ENCODE measurements around the gene ZBTB33. TPM values are rescaled to one million over a fixed set of nuclear protein-coding genes. Genes with fewer than 3 reads are reported as not detected.

ZBTB33 gene
- total RNA-seq, 8 experiments from 2014 or later = 15.2 to 26.7 (median 19.1) TPM

DNA sequence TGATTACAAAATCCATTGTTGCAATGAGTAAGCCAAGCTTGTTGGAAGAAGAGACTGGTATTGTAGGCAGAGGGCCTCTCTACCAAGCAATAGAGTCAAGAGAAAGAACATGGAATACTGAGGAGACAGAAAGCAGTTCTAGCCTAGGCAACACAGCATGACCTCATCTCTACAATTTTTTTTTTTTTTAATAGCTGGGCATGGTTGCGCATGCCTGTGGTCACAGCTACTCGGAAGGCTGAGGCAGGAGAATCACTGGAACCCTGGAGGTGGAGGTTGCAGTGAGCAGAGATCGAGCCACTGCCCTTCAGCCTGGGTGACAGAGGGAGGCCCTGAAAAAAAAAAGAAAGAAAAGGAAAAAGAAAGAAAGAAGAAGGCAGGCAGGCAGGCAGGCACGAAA, 11.7 kb upstream of the ZBTB33 start:
- peaks cover 4 to 8% of the 10 kb centered on the region in 2 donors for H3K4me1 ChIP-seq (replicated peaks in 1 of 2)
- in situ Hi-C loops (cut with MboI; ENCODE audit: low pct_unique_long_range_greater_than_20kb in 2 of 9, low sequenced_read_pairs in 9 of 9, unreplicated experiment in 9 of 9) = loop anchor here in 1 of 9 experiments (25.0 kb wide), 1 partner anchor 127 kb away; the partner anchor contains the start of gene RHOXF1
- no peak overlapping the region for H3K27ac ChIP-seq
- WGBS, 10 experiments = 33 to 96% (median 83%) methylated on average over 1 to 4 of the region's 4 CpGs; no CpG with 5 or more reads in 3 of the 10 experiments
- H3K4me3 ChIP-seq = no peak overlapping the region
- peak in 1 of 8 experiments; percentile 61 for ATAC-seq (replicated peaks in 6 of 8)

DNA sequence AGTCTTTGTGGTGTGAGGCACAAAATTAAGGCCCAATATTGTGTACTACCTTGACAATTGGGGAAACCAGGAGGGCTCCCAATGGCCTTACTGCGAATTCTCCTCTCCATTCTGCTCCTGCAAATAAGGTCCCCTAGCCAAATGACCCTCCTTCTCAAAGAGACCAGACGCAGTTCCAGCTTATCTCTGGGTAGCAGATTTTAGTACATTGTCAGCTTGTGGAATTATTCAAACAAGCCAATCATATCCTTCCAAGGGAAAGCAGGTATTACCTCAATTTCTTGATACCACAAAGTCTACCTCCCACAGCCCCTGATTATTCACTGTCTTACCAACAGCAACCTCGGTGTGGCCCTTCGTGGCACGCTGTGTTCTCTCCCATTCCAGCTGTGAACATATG, 7.8 kb upstream of the ZBTB33 start:
- in situ Hi-C loops (cut with MboI; ENCODE audit: low pct_unique_long_range_greater_than_20kb in 2 of 9, low sequenced_read_pairs in 9 of 9, unreplicated experiment in 9 of 9) = loop anchor here in 1 of 9 experiments (25.0 kb wide), 1 partner anchor 131 kb away; the partner anchor contains the start of gene RHOXF1
- Histone ChIP-seq H3K4me3 (no peak overlapping the region), H3K4me1 (replicated peaks in 1 of 2) (peaks cover 0 to 6% of the 10 kb centered on the region in 2 donors), H3K27ac (no peak overlapping the region)
- no peak for ATAC-seq (replicated peaks in 6 of 8)
- 20 to 67% (median 46%) methylated on average over 3 of the region's 5 CpGs; no CpG with 5 or more reads in 7 of the 10 experiments for WGBS, 10 experiments

DNA sequence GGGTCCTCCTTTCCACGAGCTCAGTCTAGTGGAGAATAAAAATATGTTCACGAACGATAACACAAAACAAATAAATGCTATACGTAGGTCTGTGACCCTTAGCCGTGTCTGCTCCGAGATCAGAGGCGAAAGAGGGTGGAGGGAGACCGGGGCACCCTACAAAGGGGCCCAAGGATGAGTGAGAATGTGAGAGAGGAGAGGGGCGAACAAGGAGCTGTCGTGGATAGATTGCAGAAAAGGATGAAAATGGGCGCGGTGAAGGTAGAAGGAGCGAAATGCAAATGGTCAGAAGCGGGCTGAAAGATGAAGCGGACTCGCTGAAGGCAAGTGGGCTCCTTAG, 6.2 kb upstream of the ZBTB33 start:
- Histone ChIP-seq H3K4me1 (replicated peaks in 1 of 2) (peaks cover 0 to 6% of the 10 kb centered on the region in 2 donors), H3K4me3 (peak overlapping the region; percentile 50 to 87 (median 58)), H3K27ac (peak overlapping the region; percentile 59 to 60)
- ATAC-seq (replicated peaks in 6 of 8) = peak in 4 of 8 experiments; percentile 22 to 48 (median 36)
- in situ Hi-C loops (cut with MboI; ENCODE audit: low pct_unique_long_range_greater_than_20kb in 2 of 9, low sequenced_read_pairs in 9 of 9, unreplicated experiment in 9 of 9) = loop anchor here in 1 of 9 experiments (25.0 kb wide), 1 partner anchor 132 kb away; the partner anchor contains the start of gene RHOXF1
- WGBS, 10 experiments = 0 to 25% (median 0%) methylated on average over 3 to 5 of the region's 16 CpGs; no CpG with 5 or more reads in 5 of the 10 experiments

GRCh38 chrX:120244735-120245498, 5.7 kb upstream of the ZBTB33 start:
- peak overlapping the region; percentile 59 to 60 for H3K27ac ChIP-seq
- ATAC-seq (replicated peaks in 6 of 8) = peak; percentile 89 to 95 (median 91)
- H3K4me1 ChIP-seq (replicated peaks in 1 of 2) = peaks cover 0 to 6% of the 10 kb centered on the region in 2 donors
- peak overlapping the region; percentile 50 to 87 (median 58) for H3K4me3 ChIP-seq
- 10 to 30% (median 19%) methylated on average over 2 to 9 of the region's 43 CpGs; no CpG with 5 or more reads in 6 of the 10 experiments for WGBS, 10 experiments
- in situ Hi-C loops (cut with MboI; ENCODE audit: low pct_unique_long_range_greater_than_20kb in 2 of 9, low sequenced_read_pairs in 9 of 9, unreplicated experiment in 9 of 9) = loop anchor here in 1 of 9 experiments (25.0 kb wide), 1 partner anchor 133 kb away; the partner anchor contains the start of gene RHOXF1

DNA sequence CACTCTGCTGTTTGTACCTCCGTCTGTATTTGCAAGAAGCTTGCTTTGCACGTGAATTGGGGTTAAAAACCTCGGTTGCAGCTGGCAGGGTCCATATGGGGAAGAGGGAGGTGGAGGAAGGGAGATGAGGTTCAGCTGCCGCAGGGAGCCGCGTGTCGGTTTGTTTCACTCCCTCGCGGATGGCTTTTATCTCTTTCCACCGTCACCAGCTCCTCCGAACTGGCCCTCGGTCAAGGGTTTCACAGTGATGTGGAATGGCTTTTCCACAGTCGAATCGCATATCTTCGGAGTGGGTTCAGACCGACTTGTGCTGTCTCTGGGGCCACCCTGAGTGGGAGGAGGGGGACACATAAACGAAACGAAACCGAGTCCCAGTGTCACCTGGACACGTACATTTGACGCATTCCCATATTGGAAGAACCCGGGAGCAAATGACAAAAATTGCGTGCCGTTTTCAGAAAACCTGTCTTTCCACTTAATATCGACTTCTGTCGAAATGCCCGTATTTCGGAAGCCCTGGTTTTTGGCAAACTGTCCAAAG, 929 bp downstream of the ZBTB33 start:
- H3K27ac ChIP-seq = peak overlapping the region; percentile 84 to 90
- WGBS, 10 experiments = 0 to 24% (median 6%) methylated on average over 3 to 24 of the region's 28 CpGs; no CpG with 5 or more reads in 7 of the 10 experiments
- H3K4me1 ChIP-seq (replicated peaks in 1 of 2) = peaks cover 0 to 5% of the 10 kb centered on the region in 2 donors
- in situ Hi-C loops (cut with MboI; ENCODE audit: low pct_unique_long_range_greater_than_20kb in 2 of 9, low sequenced_read_pairs in 9 of 9, unreplicated experiment in 9 of 9) = no loop called here
- ATAC-seq (replicated peaks in 6 of 8) = peak in 4 of 8 experiments; percentile 2 to 4 (median 2)
- H3K4me3 ChIP-seq = peak overlapping the region; percentile 54 to 71 (median 67)

DNA sequence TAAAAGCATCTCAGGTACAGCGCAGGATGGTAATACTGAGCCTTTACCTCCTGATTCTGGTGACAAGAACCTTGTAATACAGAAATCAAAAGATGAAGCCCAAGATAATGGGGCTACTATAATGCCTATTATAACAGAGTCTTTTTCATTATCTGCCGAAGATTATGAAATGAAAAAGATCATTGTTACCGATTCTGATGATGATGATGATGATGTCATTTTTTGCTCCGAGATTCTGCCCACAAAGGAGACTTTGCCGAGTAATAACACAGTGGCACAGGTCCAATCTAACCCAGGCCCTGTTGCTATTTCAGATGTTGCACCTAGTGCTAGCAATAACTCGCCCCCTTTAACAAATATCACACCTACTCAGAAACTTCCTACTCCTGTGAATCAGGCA, 3.2 kb downstream of the ZBTB33 start:
- Histone ChIP-seq H3K4me1 (replicated peaks in 1 of 2) (peaks cover 0 to 5% of the 10 kb centered on the region in 2 donors), H3K4me3 (no peak overlapping the region), H3K27ac (no peak overlapping the region)
- in situ Hi-C loops (cut with MboI; ENCODE audit: low pct_unique_long_range_greater_than_20kb in 2 of 9, low sequenced_read_pairs in 9 of 9, unreplicated experiment in 9 of 9) = no loop called here
- no peak for ATAC-seq (replicated peaks in 6 of 8)
- WGBS, 10 experiments = 43 to 100% (median 59%) methylated on average over 1 to 6 of the region's 6 CpGs; no CpG with 5 or more reads in 7 of the 10 experiments

DNA sequence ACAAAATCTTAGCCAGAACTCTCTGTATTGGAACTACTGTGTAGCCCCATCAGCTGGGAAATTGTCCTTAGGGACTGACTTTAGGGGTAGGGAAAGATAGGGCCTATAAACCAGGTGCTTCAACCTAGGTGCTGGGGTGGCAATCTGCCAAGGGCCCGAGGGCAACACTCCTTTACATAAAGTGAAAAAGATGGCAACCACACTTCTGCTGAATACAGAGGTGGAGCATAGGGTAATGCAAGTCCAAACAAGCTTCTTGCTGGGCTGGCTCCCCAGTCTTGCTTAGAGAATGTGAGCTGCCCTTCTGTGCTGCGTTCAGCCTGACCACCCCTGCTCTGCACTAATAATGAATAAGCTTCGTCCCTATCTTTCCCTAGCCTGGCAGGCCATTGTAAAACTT, 9.8 kb downstream of the ZBTB33 start:
- no peak overlapping the region for H3K27ac ChIP-seq
- H3K4me3 ChIP-seq = no peak overlapping the region
- peak in 2 of 8 experiments; percentile 35 for ATAC-seq (replicated peaks in 6 of 8)
- in situ Hi-C loops (cut with MboI; ENCODE audit: low pct_unique_long_range_greater_than_20kb in 2 of 9, low sequenced_read_pairs in 9 of 9, unreplicated experiment in 9 of 9) = no loop called here
- peaks cover 0 to 7% of the 10 kb centered on the region in 2 donors for H3K4me1 ChIP-seq (replicated peaks in 1 of 2)
- 0 to 23% methylated on average over 1 to 3 of the region's 3 CpGs; no CpG with 5 or more reads in 8 of the 10 experiments for WGBS, 10 experiments

DNA sequence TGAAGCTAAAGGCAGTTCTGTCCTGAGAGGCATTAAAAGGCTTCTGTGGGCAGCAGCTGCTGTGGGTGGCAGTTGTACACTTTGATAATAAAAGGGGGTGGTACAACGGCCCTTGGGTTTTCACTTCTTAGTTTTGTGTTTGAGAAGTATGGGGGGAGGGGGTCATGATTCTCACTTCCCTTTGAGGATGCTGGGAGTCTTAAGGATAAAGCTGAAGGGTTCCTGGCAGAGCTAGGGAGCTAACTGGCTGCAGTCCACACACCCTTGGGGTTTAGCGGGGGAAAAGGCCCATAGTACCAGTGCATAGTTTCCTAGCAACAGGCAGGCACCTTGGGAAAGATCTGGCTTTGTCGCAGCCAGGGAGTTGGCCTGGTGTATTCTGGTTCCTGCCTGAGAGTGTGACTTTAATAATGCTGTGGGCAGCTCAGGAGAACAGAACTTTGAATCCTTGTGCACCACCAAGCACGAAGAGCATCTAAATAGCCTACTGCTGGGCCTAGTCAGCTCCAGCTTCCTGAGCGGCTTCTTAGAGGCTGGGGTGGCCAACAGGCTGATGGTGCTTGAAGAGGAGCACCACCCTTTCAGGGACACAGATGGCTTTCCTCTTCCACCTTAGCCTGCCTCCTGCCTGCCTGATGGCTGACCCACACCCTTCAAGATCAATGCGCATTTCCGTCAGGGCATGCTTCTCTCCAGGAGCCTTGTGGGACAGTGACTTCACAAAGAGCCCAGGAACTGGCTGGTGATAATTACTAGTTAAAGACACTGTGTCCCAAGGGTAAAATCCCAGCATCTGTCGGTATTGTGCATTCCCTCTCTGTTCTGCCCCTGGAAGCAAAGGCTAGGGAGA, 12.5 kb downstream of the ZBTB33 start:
- peak in 6 of 8 experiments; percentile 44 to 84 (median 62) for ATAC-seq (replicated peaks in 6 of 8)
- in situ Hi-C loops (cut with MboI; ENCODE audit: low pct_unique_long_range_greater_than_20kb in 2 of 9, low sequenced_read_pairs in 9 of 9, unreplicated experiment in 9 of 9) = no loop called here
- Histone ChIP-seq H3K27ac (no peak overlapping the region), H3K4me3 (no peak overlapping the region), H3K4me1 (replicated peaks in 1 of 2) (peaks cover 0 to 7% of the 10 kb centered on the region in 2 donors)
- WGBS, 10 experiments = 18% methylated on average over 2 of the region's 8 CpGs; no CpG with 5 or more reads in 9 of the 10 experiments

DNA sequence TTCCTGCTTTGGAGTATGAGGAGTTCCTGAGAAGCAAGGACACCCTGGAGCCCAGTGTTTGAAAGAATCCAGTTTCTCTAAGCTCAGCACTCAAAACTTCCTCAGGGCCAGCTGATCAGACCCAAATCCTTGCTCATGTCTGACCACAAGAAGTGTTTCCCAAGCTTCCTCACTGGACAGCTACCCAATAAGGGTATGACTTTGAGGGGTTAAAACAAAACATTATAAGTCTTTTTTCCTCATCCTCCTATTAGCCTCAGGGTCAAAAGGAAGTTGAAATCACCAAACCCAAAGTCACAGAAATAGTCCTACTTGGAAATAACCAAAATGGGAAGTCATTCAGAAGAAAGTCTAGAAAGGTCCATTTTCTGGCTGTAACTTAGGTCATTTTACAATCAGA, 13.7 kb downstream of the ZBTB33 start:
- H3K4me1 ChIP-seq (replicated peaks in 1 of 2) = peaks cover 0 to 7% of the 10 kb centered on the region in 2 donors
- no peak overlapping the region for H3K27ac ChIP-seq
- ATAC-seq (replicated peaks in 6 of 8) = no peak
- in situ Hi-C loops (cut with MboI; ENCODE audit: low pct_unique_long_range_greater_than_20kb in 2 of 9, low sequenced_read_pairs in 9 of 9, unreplicated experiment in 9 of 9) = no loop called here
- H3K4me3 ChIP-seq = no peak overlapping the region

GRCh38 chrX:120269373-120270035, 18.9 kb downstream of the ZBTB33 start:
- H3K4me3 ChIP-seq = no peak overlapping the region
- peak in 3 of 8 experiments; percentile 75 to 88 (median 78) for ATAC-seq (replicated peaks in 6 of 8)
- H3K27ac ChIP-seq = no peak overlapping the region
- in situ Hi-C loops (cut with MboI; ENCODE audit: low pct_unique_long_range_greater_than_20kb in 2 of 9, low sequenced_read_pairs in 9 of 9, unreplicated experiment in 9 of 9) = no loop called here
- WGBS, 10 experiments = 0 to 100% (median 63%) methylated on average over 1 of the region's 1 CpG; no CpG with 5 or more reads in 4 of the 10 experiments
- H3K4me1 ChIP-seq (replicated peaks in 1 of 2) = no peaks in the 10 kb centered on the region

DNA sequence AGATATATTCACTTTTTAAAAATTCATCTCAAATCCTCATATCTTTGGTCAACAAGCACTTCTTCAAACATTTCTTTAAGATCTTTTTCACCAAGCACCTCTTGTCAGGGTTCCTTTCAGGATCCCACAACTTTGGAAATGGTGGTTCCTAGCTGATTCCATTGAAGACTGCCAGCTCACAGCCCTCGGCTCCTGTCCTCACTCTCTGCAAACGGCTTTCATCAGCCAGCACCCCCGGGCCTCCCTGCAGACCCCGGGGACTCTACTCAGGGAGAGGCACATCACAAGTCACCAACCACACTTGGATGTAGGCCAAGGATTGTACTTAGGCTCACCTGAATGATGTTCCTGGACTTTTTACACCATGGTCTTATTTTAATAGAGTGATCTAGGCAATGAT, 20.0 kb downstream of the ZBTB33 start:
- H3K4me3 ChIP-seq = no peak overlapping the region
- no peak overlapping the region for H3K27ac ChIP-seq
- in situ Hi-C loops (cut with MboI; ENCODE audit: low pct_unique_long_range_greater_than_20kb in 2 of 9, low sequenced_read_pairs in 9 of 9, unreplicated experiment in 9 of 9) = no loop called here
- H3K4me1 ChIP-seq (replicated peaks in 1 of 2) = no peaks in the 10 kb centered on the region
- 17 to 92% (median 57%) methylated on average over 1 to 4 of the region's 4 CpGs; no CpG with 5 or more reads in 7 of the 10 experiments for WGBS, 10 experiments
- ATAC-seq (replicated peaks in 6 of 8) = peak in 1 of 8 experiments; percentile 55

DNA sequence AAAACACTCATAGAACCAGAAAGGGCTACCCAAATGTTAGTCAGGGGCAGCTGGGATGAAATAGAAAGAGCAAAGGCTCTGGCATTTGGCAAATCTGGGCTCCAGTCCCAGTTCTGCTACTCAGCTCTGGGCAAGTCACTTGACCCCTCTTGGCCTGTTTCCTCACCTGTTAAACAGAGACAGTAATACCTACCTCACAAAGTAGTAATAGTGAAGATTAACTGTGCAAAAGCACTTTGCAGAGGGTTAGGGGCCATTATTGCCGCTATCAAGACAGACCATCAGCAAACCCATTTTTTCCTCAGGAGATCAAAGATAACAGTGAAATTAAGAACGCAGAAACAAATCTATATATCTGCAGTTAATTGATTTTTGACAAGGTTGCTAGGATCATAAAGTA, 20.6 kb downstream of the ZBTB33 start:
- WGBS, 10 experiments = 25 to 95% (median 67%) methylated on average over 1 to 2 of the region's 2 CpGs; no CpG with 5 or more reads in 6 of the 10 experiments
- H3K4me3 ChIP-seq = no peak overlapping the region
- no peak for ATAC-seq (replicated peaks in 6 of 8)
- no peaks in the 10 kb centered on the region for H3K4me1 ChIP-seq (replicated peaks in 1 of 2)
- in situ Hi-C loops (cut with MboI; ENCODE audit: low pct_unique_long_range_greater_than_20kb in 2 of 9, low sequenced_read_pairs in 9 of 9, unreplicated experiment in 9 of 9) = no loop called here
- no peak overlapping the region for H3K27ac ChIP-seq

Data from motor neuron (in vitro differentiated cells).